NB4 (cell line): ENCODE data around the gene NLRP6.

Experiments
- DNase-seq: peaks from one replicate; pipeline ENCODE4 v3.0.0; 2010; ENCODE audit warnings: low read depth
- H3K4me3 ChIP-seq: one replicate; pipeline ENCODE4 v1.5.1; 2011; ENCODE audit warnings: mild to moderate bottlenecking, low read depth, low read length, moderate library complexity
- CTCF ChIP-seq: IDR thresholded peaks from one replicate; pipeline ENCODE4 v1.5.1; 2012; ENCODE audit warnings: low read depth, low read length
- MAX ChIP-seq: IDR thresholded peaks from 2 replicates; pipeline ENCODE4 v1.6.1; 2011; ENCODE audit warnings: low read depth, low read length
- MYC ChIP-seq: IDR thresholded peaks from 2 replicates; pipeline ENCODE4 v1.6.1; 2011; ENCODE audit warnings: low read depth, low read length
- POLR2A ChIP-seq: IDR thresholded peaks from 2 replicates; pipeline ENCODE4 v1.6.1; 2011; ENCODE audit warnings: mild to moderate bottlenecking; ENCODE audit not compliant: insufficient read length; ENCODE audit errors: extremely low read depth

Gene NLRP6

GRCh38 chr11:278001-278951 lies at the start of gene NLRP6:
NLRP6 (plus strand) TSS chr11:278407; CDS start chr11:278570, 163 bp downstream.
- no peak for TF ChIP-seq POLR2A
- DNase-seq = no peak
- no peak within 1 kb of the TSS for H3K4me3 ChIP-seq

GRCh38 chr11:230431-230830 lies 47.8 kb upstream of the NLRP6 start:
- DNase-seq = no peak
- no peak for TF ChIP-seq MYC
- TF ChIP-seq POLR2A = no peak
- TF ChIP-seq MAX = no peak
- no peak for TF ChIP-seq CTCF
- H3K4me3 ChIP-seq = no peak overlapping the region

- TF ChIP-seq CTCF (no peak), MAX (no peak), POLR2A (no peak), MYC (no peak)
- no peak for DNase-seq
- H3K4me3 ChIP-seq = no peak overlapping the region
Observed at GRCh38 chr11:232783-233565, 45.2 kb upstream of the NLRP6 start.

DNA sequence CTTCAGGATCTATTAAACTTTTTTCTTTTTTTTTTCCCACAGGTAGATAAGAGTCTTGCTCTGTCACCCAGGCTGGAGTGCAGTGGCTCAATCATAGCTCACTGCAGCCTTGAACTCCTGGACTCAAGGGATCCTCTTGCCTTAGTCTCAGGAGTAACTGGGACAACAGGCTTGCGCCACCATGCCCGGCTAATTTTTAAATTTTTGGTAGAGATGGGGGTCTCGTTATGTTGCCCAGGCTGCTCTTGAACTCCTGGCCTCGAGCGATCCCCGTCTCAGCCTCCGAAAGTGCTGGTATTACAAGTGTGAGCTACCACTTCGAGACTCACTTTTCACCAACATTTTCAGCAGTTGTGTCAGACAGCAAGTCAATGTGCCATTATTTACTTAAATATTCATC lies 43.0 kb upstream of the NLRP6 start:
- DNase-seq = no peak

GRCh38 chr11:235609-235996 lies 42.6 kb upstream of the NLRP6 start:
- DNase-seq = no peak
- H3K4me3 ChIP-seq = peak overlapping the region; percentile 89
- TF ChIP-seq POLR2A (no peak), MAX (no peak), CTCF (no peak), MYC (no peak)

More for the DNA sequence above, 43.0 kb upstream of the NLRP6 start:
- peak overlapping the region; percentile 89 for H3K4me3 ChIP-seq
- TF ChIP-seq MYC (no peak), CTCF (no peak), MAX (no peak), POLR2A (no peak)
